Stomach (tissue), 4 donors: Measurements from ENCODE around the gene FZD4.

Experiments used
- CTCF ChIP-seq, 7 experiments: fragments of 450-650 bp in 4 of 7; fragments of 200-600 bp in 3 of 7; sonication (generic) in 3 of 7; IDR thresholded peaks; one replicate each; pipeline ENCODE4 v1.5.1; 2016 to 2019; ENCODE audit warnings: antibody characterized with exemption in 7 of 7, control low read depth in 2 of 7, mild to moderate bottlenecking in 1 of 7
- EP300 ChIP-seq: sonication (generic); formaldehyde crosslinking; IDR thresholded peaks from one replicate; pipeline ENCODE4 v1.6.1; 2017; ENCODE audit warnings: antibody characterized with exemption
- POLR2A ChIP-seq, 4 donors: fragments of 450-650 bp; IDR thresholded peaks; one replicate each; pipeline ENCODE4 v1.6.1; 2016; ENCODE audit warnings: antibody characterized with exemption in 4 of 4, control low read depth in 2 of 4, mild to moderate bottlenecking in 1 of 4, moderate library complexity in 1 of 4
- POLR2AphosphoS5 ChIP-seq, 3 donors: sonication (generic); formaldehyde crosslinking; IDR thresholded peaks; one replicate each; pipeline ENCODE4 v1.6.1; 2016; ENCODE audit warnings: antibody characterized with exemption in 3 of 3

- no peak for TF ChIP-seq EP300
- TF ChIP-seq CTCF (IDR thresholded peaks at IDR 0.05): no peak
- no peak for TF ChIP-seq POLR2A (IDR thresholded peaks at IDR 0.05)
- no peak for TF ChIP-seq POLR2AphosphoS5 (IDR thresholded peaks at IDR 0.05)
These were observed 44.2 kb upstream of the FZD4 start for GRCh38 chr11:86999388-86999787.
